Suprapubic skin (tissue), 3 donors: ENCODE results near the gene ANTXR1.

Experiments
- CTCF ChIP-seq, 2 donors: fragments of 200-600 bp in 1 of 2; fragments of 450-650 bp in 1 of 2; sonication (generic) in 1 of 2; IDR thresholded peaks; one replicate each; pipeline ENCODE4 v1.5.1; 2016 to 2019; ENCODE audit warnings: antibody characterized with exemption in 2 of 2, mild to moderate bottlenecking in 1 of 2, moderate library complexity in 1 of 2
- EP300 ChIP-seq: sonication (generic); formaldehyde crosslinking; IDR thresholded peaks from one replicate; pipeline ENCODE4 v1.6.1; 2017; ENCODE audit warnings: antibody characterized with exemption

DNA sequence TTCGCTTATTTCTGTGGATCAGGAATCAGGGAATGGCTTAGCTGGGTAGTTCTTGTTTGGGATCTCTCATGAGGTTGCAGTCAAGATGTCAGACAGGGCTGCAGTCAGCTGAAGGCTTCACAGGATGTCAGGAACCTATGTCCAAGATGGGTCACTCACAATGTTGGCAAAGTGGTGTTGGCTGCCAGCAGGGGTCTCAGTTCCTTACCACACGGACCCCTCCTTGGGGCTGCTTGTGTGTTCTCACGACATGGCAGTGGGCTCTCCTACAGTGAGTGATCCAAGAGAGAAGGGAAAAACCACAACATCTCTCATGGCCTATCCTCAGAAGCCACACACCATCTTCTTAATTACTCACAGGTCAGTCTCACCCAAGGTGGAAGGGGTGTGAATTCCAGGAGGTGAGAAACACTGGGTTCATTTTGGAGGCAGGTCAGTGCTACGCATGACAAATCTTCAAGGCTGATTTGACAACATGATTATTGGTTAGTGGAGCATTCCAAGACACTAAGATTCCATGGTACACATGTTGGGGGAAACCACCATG is 1.3 kb upstream of the ANTXR1 start:
- no peak for TF ChIP-seq EP300
- TF ChIP-seq CTCF (IDR thresholded peaks at IDR 0.05), result no peak
